Measurements from ENCODE around the gene SUSD1. TPM values are rescaled to one million over a fixed set of nuclear protein-coding genes. Genes with fewer than 3 reads are reported as not detected.

The SUSD1 gene
- total and polyA plus RNA-seq, 9 of the 15 experiments (the other 6 are each of a cell fraction or from before 2014, with no cell fraction given): 10.9 to 44.4 (median 36.1) TPM

DNA sequence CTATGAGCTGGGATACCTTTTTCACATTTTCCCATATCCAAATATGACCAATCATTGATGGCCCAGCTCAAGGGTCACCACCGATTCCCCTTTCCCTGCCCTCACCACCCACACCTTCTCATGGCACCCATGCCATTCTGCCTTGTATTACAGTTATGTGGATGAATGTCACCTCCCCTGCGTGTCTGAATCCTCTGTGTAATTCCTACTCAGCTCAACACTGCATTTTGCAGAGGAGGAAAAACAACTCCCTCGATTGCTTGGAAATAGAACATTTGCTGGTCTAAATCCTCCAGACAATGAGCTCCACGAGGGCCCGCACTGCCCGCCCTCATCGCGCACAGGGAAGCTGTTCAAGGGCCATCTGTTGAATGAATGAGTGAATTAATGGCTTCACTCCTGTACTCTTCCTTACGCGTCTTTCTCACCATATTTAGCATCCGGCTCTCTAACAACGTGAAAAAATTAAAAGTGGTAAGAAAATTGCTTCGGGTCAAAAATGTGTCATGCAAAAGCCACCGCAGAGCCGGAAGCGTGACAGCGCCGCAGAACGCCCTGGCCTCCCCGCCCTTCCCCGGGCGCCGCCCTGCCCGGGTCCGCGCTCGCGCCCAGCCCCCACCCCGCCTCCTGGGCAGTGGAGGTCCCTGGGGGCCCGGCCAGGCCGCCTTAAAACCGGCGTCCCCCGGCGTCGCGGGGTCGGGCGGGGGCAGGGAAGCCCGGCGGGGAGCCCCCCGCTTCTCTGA lies 704 bp downstream of the SUSD1 start (continued):
- TF ChIP-seq, protein P1, sequence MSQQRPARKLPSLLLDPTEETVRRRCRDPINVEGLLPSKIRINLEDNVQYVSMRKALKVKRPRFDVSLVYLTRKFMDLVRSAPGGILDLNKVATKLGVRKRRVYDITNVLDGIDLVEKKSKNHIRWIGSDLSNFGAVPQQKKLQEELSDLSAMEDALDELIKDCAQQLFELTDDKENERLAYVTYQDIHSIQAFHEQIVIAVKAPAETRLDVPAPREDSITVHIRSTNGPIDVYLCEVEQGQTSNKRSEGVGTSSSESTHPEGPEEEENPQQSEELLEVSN (IDR thresholded peaks at IDR 0.05; ENCODE audit: borderline replicate concordance in 1 of 2, extremely low read depth in 1 of 2, insufficient read depth in 1 of 2, insufficient read length in 1 of 2, low read depth in 1 of 2, low read length in 1 of 2, poor library complexity in 1 of 2, severe bottlenecking in 1 of 2): peak; percentile 15 to 67
- no peak for TF ChIP-seq ZNF444 (CRISPR knock-in tag; IDR thresholded peaks at IDR 0.05)
- no peak for TF ChIP-seq ZNF124 (CRISPR knock-in tag; IDR thresholded peaks at IDR 0.05)
- TF ChIP-seq KDM1A (IDR thresholded peaks at IDR 0.05): no peak
- no peak for TF ChIP-seq THRAP3 (IDR thresholded peaks at IDR 0.05; ENCODE audit: borderline replicate concordance)
- no peak for TF ChIP-seq ZNF165 (CRISPR knock-in tag; IDR thresholded peaks at IDR 0.05; ENCODE audit: borderline replicate concordance)
- no peak for TF ChIP-seq HEY1 (CRISPR knock-in tag; IDR thresholded peaks at IDR 0.05; ENCODE audit: borderline replicate concordance)
- TF ChIP-seq, protein P2, sequence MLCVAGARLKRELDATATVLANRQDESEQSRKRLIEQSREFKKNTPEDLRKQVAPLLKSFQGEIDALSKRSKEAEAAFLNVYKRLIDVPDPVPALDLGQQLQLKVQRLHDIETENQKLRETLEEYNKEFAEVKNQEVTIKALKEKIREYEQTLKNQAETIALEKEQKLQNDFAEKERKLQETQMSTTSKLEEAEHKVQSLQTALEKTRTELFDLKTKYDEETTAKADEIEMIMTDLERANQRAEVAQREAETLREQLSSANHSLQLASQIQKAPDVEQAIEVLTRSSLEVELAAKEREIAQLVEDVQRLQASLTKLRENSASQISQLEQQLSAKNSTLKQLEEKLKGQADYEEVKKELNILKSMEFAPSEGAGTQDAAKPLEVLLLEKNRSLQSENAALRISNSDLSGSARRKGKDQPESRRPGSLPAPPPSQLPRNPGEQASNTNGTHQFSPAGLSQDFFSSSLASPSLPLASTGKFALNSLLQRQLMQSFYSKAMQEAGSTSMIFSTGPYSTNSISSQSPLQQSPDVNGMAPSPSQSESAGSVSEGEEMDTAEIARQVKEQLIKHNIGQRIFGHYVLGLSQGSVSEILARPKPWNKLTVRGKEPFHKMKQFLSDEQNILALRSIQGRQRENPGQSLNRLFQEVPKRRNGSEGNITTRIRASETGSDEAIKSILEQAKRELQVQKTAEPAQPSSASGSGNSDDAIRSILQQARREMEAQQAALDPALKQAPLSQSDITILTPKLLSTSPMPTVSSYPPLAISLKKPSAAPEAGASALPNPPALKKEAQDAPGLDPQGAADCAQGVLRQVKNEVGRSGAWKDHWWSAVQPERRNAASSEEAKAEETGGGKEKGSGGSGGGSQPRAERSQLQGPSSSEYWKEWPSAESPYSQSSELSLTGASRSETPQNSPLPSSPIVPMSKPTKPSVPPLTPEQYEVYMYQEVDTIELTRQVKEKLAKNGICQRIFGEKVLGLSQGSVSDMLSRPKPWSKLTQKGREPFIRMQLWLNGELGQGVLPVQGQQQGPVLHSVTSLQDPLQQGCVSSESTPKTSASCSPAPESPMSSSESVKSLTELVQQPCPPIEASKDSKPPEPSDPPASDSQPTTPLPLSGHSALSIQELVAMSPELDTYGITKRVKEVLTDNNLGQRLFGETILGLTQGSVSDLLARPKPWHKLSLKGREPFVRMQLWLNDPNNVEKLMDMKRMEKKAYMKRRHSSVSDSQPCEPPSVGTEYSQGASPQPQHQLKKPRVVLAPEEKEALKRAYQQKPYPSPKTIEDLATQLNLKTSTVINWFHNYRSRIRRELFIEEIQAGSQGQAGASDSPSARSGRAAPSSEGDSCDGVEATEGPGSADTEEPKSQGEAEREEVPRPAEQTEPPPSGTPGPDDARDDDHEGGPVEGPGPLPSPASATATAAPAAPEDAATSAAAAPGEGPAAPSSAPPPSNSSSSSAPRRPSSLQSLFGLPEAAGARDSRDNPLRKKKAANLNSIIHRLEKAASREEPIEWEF (CRISPR knock-in tag; IDR thresholded peaks at IDR 0.05): peak; percentile 80; the same call in 1 of the 2 replicates
- no peak for TF ChIP-seq BDP1 (IDR thresholded peaks at IDR 0.05; ENCODE audit: insufficient read depth, insufficient read length)
- TF ChIP-seq NFE2L1 (tag; IDR thresholded peaks at IDR 0.05; ENCODE audit: borderline replicate concordance, low read depth): no peak
- no peak for TF ChIP-seq ZNF224 (CRISPR knock-in tag; IDR thresholded peaks at IDR 0.05)
- no peak for TF ChIP-seq HSF4 (CRISPR knock-in tag; IDR thresholded peaks at IDR 0.05; ENCODE audit: borderline replicate concordance)
- TF ChIP-seq ZNF707 (CRISPR knock-in tag; conservative IDR thresholded peaks at IDR 0.05): 0 out of 2 replicates have a peak, but pooled peaks have one; percentile 13
- 0 out of 2 replicates have a peak, but pooled peaks have one; percentile 40 for TF ChIP-seq NBN (IDR thresholded peaks at IDR 0.05; ENCODE audit: low read depth)
- no peak for TF ChIP-seq HDGF (IDR thresholded peaks at IDR 0.05)
- TF ChIP-seq GATAD2B (IDR thresholded peaks at IDR 0.05; ENCODE audit: borderline replicate concordance): no peak
- no peak for TF ChIP-seq ZNF561 (CRISPR knock-in tag; conservative IDR thresholded peaks at IDR 0.05)
- TF ChIP-seq RCOR1 (IDR thresholded peaks at IDR 0.05; ENCODE audit: borderline replicate concordance in 1 of 2, low read depth in 2 of 2, low read length in 2 of 2): no peak
- TF ChIP-seq NR2F6 (CRISPR knock-in tag; IDR thresholded peaks at IDR 0.05): no peak
- TF ChIP-seq NCOA1 (IDR thresholded peaks at IDR 0.05; ENCODE audit: low read depth): no peak
- TF ChIP-seq HOXB6 (CRISPR knock-in tag; IDR thresholded peaks at IDR 0.05; ENCODE audit: borderline replicate concordance): no peak

Data from K562 (cell line).